B cell (primary cell): ENCODE results near the gene MRGPRG.

ENCODE experiments used
- EZH2 ChIP-seq: IDR thresholded peaks from 2 replicates; pipeline ENCODE4 v1.6.1; 2012; ENCODE audit warnings: borderline replicate concordance, low read depth, mild to moderate bottlenecking, moderate library complexity, low read length; ENCODE audit not compliant: insufficient read depth, poor library complexity, severe bottlenecking
- TF ChIP-seq, protein P1 (sequence below): fragments of 200-600 bp; IDR thresholded peaks from one replicate; pipeline ENCODE4 v1.8.0; 2022; ENCODE audit warnings: antibody characterized with exemption, mild to moderate bottlenecking

DNA sequence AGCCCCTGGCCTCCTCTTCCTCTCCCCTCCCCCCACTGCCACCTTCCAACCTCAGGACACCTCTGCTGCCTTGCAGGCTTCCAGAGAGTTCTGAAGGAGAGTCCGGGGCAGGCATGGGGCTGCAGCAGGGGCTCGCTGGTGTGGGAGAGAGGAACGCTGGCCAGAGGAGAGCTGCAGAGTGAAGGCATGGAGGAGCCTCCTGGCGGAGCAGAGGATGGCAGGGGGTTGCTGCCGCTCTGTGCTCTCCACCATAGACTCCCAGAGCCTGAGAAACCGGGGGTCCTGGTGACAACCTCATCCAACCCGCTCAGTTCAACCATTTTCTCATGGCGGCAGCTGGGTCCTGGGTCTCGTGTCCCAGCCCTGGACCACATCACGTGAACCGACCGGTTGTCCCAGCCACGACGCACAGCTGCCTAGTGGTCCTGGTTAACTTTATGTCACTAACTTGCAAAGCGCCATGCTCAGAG lies 17.5 kb downstream of the MRGPRG start:
- TF ChIP-seq, protein P1, sequence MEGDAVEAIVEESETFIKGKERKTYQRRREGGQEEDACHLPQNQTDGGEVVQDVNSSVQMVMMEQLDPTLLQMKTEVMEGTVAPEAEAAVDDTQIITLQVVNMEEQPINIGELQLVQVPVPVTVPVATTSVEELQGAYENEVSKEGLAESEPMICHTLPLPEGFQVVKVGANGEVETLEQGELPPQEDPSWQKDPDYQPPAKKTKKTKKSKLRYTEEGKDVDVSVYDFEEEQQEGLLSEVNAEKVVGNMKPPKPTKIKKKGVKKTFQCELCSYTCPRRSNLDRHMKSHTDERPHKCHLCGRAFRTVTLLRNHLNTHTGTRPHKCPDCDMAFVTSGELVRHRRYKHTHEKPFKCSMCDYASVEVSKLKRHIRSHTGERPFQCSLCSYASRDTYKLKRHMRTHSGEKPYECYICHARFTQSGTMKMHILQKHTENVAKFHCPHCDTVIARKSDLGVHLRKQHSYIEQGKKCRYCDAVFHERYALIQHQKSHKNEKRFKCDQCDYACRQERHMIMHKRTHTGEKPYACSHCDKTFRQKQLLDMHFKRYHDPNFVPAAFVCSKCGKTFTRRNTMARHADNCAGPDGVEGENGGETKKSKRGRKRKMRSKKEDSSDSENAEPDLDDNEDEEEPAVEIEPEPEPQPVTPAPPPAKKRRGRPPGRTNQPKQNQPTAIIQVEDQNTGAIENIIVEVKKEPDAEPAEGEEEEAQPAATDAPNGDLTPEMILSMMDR: no peak
- no peak for TF ChIP-seq EZH2
